RWPE1 (cell line): Measurements from ENCODE around the gene ASB4.

ENCODE experiments used
- CTCF ChIA-PET: fragments of 350-600 bp; sonication (Branson Sonifier 250); formaldehyde crosslinking; extraction: SDS; loops from one replicate; lab custom pipeline; 2021; lab: Yijun Ruan, JAX
- POLR2A ChIA-PET: fragments of 400-600 bp; formaldehyde crosslinking; extraction: SDS; loops from one replicate; lab custom pipeline; 2020; ENCODE audit warnings: antibody characterized with exemption; ENCODE audit not compliant: low non-redundant PET; lab: Yijun Ruan, JAX
- DNase-seq: peaks from one replicate; pipeline ENCODE4 v3.0.0; 2012; ENCODE audit warnings: low spot score
- H3K27ac ChIP-seq: fragments of 450-650 bp; 2 replicates; pipeline ENCODE4 v1.5.1; 2017
- TF ChIP-seq, protein P1 (sequence below): fragments of 450-650 bp; conservative IDR thresholded peaks from 2 replicates; pipeline ENCODE4 v1.5.1; 2017; ENCODE audit warnings: low read depth, mild to moderate bottlenecking

ASB4 gene

GRCh38 chr7:95537468-95537867 lies 51.7 kb downstream of the ASB4 start:
- ChIA-PET POLR2A (no interaction called here), CTCF (no interaction called here)
- TF ChIP-seq, protein P1, sequence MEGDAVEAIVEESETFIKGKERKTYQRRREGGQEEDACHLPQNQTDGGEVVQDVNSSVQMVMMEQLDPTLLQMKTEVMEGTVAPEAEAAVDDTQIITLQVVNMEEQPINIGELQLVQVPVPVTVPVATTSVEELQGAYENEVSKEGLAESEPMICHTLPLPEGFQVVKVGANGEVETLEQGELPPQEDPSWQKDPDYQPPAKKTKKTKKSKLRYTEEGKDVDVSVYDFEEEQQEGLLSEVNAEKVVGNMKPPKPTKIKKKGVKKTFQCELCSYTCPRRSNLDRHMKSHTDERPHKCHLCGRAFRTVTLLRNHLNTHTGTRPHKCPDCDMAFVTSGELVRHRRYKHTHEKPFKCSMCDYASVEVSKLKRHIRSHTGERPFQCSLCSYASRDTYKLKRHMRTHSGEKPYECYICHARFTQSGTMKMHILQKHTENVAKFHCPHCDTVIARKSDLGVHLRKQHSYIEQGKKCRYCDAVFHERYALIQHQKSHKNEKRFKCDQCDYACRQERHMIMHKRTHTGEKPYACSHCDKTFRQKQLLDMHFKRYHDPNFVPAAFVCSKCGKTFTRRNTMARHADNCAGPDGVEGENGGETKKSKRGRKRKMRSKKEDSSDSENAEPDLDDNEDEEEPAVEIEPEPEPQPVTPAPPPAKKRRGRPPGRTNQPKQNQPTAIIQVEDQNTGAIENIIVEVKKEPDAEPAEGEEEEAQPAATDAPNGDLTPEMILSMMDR, result no peak
- DNase-seq, result no peak
- H3K27ac ChIP-seq, result no peak overlapping the region

DNA sequence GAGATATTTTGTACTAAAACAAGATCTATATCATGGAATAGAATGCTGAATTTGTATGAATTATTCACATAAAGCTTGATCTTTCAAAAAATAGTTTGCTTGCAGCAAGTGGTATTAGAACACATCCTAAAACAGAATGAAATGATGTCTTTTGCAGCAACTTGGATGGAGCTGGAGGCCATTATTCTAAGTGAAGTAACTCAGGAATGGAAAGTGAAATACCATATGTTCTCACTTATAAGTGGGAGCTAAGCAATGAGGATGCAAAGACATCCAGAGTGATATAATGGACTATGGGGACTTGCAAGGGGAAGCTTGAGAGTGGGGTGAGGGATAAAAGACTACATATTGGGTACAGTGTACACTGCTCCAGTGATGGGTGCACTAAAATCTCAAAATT lies 53.7 kb downstream of the ASB4 start:
- H3K27ac ChIP-seq, result no peak overlapping the region
- POLR2A ChIA-PET, result no interaction called here
- TF ChIP-seq, protein P1, result no peak
- CTCF ChIA-PET, result no interaction called here
- DNase-seq, result no peak

DNA sequence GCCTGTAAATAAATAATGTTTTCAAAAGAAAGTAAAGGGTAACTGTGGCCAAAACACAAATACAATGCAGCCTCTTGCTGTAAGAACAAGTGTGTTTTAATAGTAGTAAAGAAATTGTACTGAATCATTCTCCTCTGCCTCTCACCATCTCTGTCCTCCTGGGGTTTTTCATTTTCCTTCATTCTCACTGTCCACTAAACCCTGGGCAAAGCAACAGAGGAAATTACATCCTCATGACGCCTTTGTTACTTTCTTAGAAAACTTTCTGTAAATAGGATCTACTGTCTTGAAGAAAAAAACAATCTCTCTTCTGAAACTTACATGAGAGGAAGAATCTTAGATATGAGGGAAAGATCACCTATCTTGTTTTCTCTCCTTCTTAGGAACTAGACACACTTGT lies 54.6 kb downstream of the ASB4 start:
- TF ChIP-seq, protein P1, result no peak
- no peak for DNase-seq
- no peak overlapping the region for H3K27ac ChIP-seq
- ChIA-PET POLR2A (no interaction called here), CTCF (no interaction called here)

- H3K27ac ChIP-seq, result no peak overlapping the region
- POLR2A ChIA-PET, result interaction anchor here (0.6 kb wide), 1 partner anchor 597 kb away, joined by 3 read pairs; no protein-coding TSS in a partner anchor
- no peak for DNase-seq
- CTCF ChIA-PET, result interaction anchor here (0.7 to 0.9 kb wide), 2 partner anchors 147 to 182 kb away, joined by 3 read pairs; no protein-coding TSS in a partner anchor
- TF ChIP-seq, protein P1, result no peak
Observed at GRCh38 chr7:95543312-95543711, 57.6 kb downstream of the ASB4 start.

DNA sequence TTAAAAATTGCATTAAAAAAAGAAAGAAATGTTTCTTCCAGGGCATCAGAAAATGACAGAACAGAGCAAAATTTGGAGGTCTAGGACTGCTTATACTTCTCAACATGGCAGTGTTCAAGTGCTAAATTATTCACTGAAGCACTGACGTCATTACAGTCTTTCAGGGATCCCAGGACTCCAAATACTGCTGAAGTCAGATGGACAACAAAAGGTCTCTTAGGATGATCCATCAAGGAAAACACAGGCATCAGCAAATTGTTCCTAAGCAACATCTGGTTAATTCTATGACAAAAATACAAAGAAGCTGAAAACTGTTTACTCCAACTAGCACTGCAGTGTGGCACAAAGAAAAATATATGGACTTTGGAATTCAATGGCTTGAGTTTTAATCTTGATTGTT lies 58.4 kb downstream of the ASB4 start:
- ChIA-PET POLR2A (no interaction called here), CTCF (interaction anchor here (0.7 to 1.2 kb wide), 3 partner anchors 11 to 181 kb away, joined by 3 to 6 read pairs (median 3); no protein-coding TSS in a partner anchor)
- DNase-seq, result no peak
- no peak overlapping the region for H3K27ac ChIP-seq
- TF ChIP-seq, protein P1, result no peak

DNA sequence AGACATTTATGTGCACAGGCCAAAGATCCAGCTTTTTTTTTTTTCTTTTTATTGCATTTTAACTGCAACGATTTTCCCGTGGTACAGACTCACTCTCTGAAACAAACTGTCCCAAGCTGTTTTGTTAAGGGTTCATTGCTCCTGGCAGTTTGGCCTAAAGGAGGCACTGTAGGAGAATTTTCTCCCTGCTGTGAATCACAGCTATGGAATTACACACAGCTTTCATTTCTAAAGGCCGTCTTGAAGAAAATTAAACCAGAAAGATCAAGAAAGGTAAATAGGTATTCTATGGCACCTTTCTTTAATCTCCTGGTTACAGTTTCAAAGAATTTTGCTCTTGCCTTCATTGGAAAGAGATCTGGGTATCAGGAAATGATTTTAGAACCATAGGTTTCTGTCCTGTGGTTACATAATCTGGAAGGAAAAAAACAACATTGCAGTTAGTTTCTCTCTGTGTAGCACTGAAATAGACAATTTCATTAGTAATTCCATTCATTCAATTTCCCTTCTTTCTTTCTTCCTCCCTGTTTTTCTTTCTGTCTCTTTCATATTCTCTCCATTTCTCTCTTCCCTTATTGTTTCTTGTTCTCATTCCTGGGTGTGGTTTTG lies 59.4 kb downstream of the ASB4 start:
- ChIA-PET CTCF (interaction anchor here (0.5 to 1.3 kb wide), 15 partner anchors 12 to 1106 kb away, joined by 3 to 7 read pairs (median 3); no protein-coding TSS in a partner anchor), POLR2A (interaction anchor here (0.6 kb wide), 1 partner anchor 145 kb away, joined by 13 read pairs; no protein-coding TSS in a partner anchor)
- no peak overlapping the region for H3K27ac ChIP-seq
- TF ChIP-seq, protein P1, result peak; percentile 52
- peak; percentile 34 for DNase-seq
